Endothelial cell (in vitro differentiated cells): ENCODE data around the gene PML. TPM values are rescaled to one million over a fixed set of nuclear protein-coding genes. Genes with fewer than 3 reads are reported as not detected.
A peak's percentile ranks its signal among the peaks of the same experiment; 100 is the strongest.
"Not testable (repeated sequence)": the region's sequence is repeated elsewhere in the genome, so short reads cannot be mapped to it uniquely, and the experiment has no call there.

Experiments
- DNase-seq: peaks from one replicate; pipeline ENCODE4 v3.0.0; 2021; ENCODE audit warnings: low spot score
- H3K27ac Mint-ChIP-seq: one replicate; pipeline ENCODE4 v1.8.0; 2021; ENCODE audit warnings: mixed read lengths, inconsistent platforms; ENCODE audit not compliant: unreplicated experiment
- H3K27me3 Mint-ChIP-seq: one replicate; pipeline ENCODE4 v1.8.0; 2021; ENCODE audit warnings: mild to moderate bottlenecking, moderate library complexity, mixed read lengths, inconsistent platforms; ENCODE audit not compliant: unreplicated experiment
- H3K36me3 Mint-ChIP-seq: one replicate; pipeline ENCODE4 v1.8.0; 2021; ENCODE audit warnings: mild to moderate bottlenecking, low read depth, mixed read lengths, inconsistent platforms; ENCODE audit not compliant: unreplicated experiment
- H3K4me1 Mint-ChIP-seq: one replicate; pipeline ENCODE4 v1.8.0; 2021; ENCODE audit warnings: mild to moderate bottlenecking, mixed read lengths, inconsistent platforms; ENCODE audit not compliant: unreplicated experiment
- H3K4me3 Mint-ChIP-seq: one replicate; pipeline ENCODE4 v1.8.0; 2021; ENCODE audit warnings: mild to moderate bottlenecking, mixed read lengths, inconsistent platforms; ENCODE audit not compliant: unreplicated experiment
- H3K9me3 Mint-ChIP-seq: one replicate; pipeline ENCODE4 v1.8.0; 2021; ENCODE audit warnings: mixed read lengths, inconsistent platforms; ENCODE audit not compliant: unreplicated experiment
- CTCF ChIP-seq: fragments of 200-600 bp; sonication (generic); IDR thresholded peaks from one replicate; pipeline ENCODE4 v1.5.0; 2021; ENCODE audit warnings: antibody characterized with exemption; ENCODE audit not compliant: unreplicated experiment
- total RNA-seq: library from RNA; stranded (reverse); fragmentation: NEBNext Ultra II Directional; extraction: Animal tissue kit (Norgen Biotek cat#: 25700); gene quantifications from one replicate; pipeline ENCODE4 v1.2.1, GENCODE V29; 2021; ENCODE audit not compliant: unreplicated experiment

Gene PML
- total RNA-seq, 1 donor from 2014 or later: 161 TPM

DNA sequence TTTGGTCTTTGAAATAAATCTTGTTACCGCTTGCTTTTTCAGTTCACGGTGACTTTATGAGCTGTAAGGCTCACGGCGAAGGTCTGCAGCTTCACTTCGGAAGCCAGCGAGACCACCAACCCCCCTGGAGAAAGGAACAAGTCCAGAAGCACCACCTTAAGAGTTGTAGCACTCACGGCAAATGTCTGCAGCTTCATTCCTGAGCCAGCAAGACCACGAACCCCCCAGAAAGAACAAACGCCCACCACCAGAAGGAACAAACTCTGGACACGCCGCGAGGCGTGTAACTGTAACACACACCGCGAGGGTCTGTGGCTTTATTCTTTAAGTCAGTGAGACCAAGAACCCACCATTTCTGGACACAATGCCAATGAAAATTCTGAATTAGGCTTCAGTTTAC, 59.0 kb downstream of the PML start:
- H3K4me3 Mint-ChIP-seq: no peak overlapping the region
- H3K36me3 Mint-ChIP-seq: no peaks in the 10 kb centered on the region
- H3K27me3 Mint-ChIP-seq: peaks cover 6% of the 10 kb centered on the region
- H3K27ac Mint-ChIP-seq: no peak overlapping the region
- TF ChIP-seq CTCF: no peak
- DNase-seq: no peak
- no peaks in the 10 kb centered on the region for H3K9me3 Mint-ChIP-seq
- peaks cover 10% of the 10 kb centered on the region for H3K4me1 Mint-ChIP-seq

GRCh38 chr15:74053941-74054529, 59.5 kb downstream of the PML start:
- peaks cover 10% of the 10 kb centered on the region for H3K4me1 Mint-ChIP-seq
- peak; percentile 71 for DNase-seq
- peak; percentile 45 for TF ChIP-seq CTCF
- H3K9me3 Mint-ChIP-seq: no peaks in the 10 kb centered on the region
- no peaks in the 10 kb centered on the region for H3K36me3 Mint-ChIP-seq
- no peak overlapping the region for H3K27ac Mint-ChIP-seq
- H3K27me3 Mint-ChIP-seq: peaks cover 6% of the 10 kb centered on the region
- H3K4me3 Mint-ChIP-seq: no peak overlapping the region

GRCh38 chr15:74055804-74056203, 61.3 kb downstream of the PML start:
- DNase-seq: no peak
- H3K27ac Mint-ChIP-seq: no peak overlapping the region
- H3K9me3 Mint-ChIP-seq: no peaks in the 10 kb centered on the region
- no peak for TF ChIP-seq CTCF
- H3K4me1 Mint-ChIP-seq: peaks cover 7% of the 10 kb centered on the region
- H3K27me3 Mint-ChIP-seq: peaks cover 8% of the 10 kb centered on the region
- peaks cover 6% of the 10 kb centered on the region for H3K36me3 Mint-ChIP-seq
- H3K4me3 Mint-ChIP-seq: no peak overlapping the region

DNA sequence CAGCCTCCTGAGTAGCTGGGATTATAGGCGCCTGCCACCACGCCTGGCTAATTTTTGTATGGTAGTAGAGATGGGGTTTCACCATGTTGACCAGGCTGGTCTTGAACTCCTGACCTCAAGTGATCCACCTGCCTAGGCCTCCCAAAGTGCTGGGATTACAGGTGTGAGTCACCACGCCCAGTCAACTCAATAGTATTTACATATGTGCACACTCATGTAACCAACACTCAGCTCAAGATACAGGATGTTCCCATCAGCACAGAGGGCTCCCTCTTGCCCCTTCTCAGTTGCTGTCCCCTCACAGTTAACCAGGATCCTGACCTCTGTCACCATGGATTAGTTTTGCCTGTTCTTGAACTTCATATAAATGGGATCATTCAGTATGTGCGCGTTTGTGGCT, 61.8 kb downstream of the PML start:
- not testable (repeated sequence) for DNase-seq, H3K4me3 Mint-ChIP-seq, H3K4me1 Mint-ChIP-seq, H3K36me3 Mint-ChIP-seq, H3K27ac Mint-ChIP-seq, H3K9me3 Mint-ChIP-seq, H3K27me3 Mint-ChIP-seq

- not testable (repeated sequence) for H3K36me3 Mint-ChIP-seq, H3K27me3 Mint-ChIP-seq, H3K27ac Mint-ChIP-seq, H3K4me3 Mint-ChIP-seq, DNase-seq, H3K4me1 Mint-ChIP-seq, H3K9me3 Mint-ChIP-seq
Measured at GRCh38 chr15:74059050-74059833, 64.7 kb downstream of the PML start.

- TF ChIP-seq CTCF: no peak
- H3K27ac Mint-ChIP-seq: no peak overlapping the region
- no peak overlapping the region for H3K4me3 Mint-ChIP-seq
- H3K36me3 Mint-ChIP-seq: peaks cover 6% of the 10 kb centered on the region
- H3K9me3 Mint-ChIP-seq: no peaks in the 10 kb centered on the region
- peaks cover 5% of the 10 kb centered on the region for H3K27me3 Mint-ChIP-seq
- DNase-seq: no peak
- H3K4me1 Mint-ChIP-seq: no peaks in the 10 kb centered on the region
Measured at GRCh38 chr15:74060251-74060650, 65.7 kb downstream of the PML start.
